NCI-H1436 treated with DMSO at 0.1 percent for 48 hours (cell line): Measurements from ENCODE around the gene GANC.
"Not testable (repeated sequence)": the region's sequence is repeated elsewhere in the genome, so short reads cannot be mapped to it uniquely, and the experiment has no call there.

Experiments
- DNase-seq: peaks from one replicate; lab custom pipeline; 2025; lab: John Stamatoyannopoulos, UW

GANC gene

DNA sequence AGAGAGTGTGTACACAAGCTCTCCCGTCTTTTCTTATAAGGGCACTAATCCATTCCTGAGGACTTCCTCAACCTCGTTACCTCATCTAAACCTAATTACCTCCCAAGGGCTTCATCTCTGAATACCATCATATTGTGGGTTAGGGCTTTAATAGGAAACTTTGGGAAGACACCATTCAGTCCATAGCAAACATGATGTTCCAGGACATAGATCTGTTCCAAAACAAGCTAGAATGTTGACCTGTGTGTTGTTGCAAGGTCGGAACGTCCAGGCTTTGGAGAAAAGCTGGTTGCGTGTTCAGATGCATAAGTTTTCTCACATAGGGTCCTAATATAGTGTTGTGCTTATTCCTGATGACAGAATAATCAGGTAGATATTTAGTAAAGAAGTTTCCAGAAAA is 9.9 kb downstream of the GANC start:
- DNase-seq: no peak

DNA sequence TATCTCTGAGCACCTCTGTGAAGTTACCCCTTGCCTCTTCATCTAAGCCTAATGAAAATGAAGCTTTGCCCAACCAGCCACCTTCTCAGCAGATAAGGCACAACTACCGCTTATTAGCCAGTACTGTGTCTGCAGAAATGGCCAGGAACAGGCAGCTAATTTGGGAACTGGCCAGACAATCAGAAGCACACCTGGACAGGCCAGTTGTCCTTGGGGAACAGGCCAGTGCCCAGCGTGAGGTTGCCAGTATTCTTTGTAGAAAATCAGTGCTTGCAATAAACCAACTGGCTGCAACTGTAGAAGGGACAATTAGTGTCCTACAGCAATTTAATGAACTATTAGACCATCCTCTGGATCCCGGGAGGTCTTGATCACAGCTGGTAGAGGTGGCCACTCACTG is 10.7 kb downstream of the GANC start:
- DNase-seq: no peak

DNA sequence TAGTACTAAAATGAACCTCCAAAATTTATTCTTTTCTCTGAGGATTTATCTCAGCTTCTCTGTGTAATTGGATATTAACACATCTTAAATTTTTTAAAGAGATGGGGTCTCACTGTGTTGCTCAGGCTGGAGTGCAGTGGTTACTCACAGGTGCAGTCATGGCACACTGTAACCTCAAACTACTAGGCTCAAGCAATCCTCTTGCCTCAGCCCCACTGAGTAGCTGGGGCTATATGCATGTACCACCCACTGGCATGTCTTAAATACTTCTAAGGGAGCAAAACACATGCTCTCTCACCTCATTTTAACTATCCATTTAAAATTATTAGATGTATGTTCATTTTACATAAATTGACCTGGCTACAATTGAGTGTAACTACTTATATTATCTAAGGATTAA is 11.6 kb downstream of the GANC start:
- DNase-seq: no peak

DNA sequence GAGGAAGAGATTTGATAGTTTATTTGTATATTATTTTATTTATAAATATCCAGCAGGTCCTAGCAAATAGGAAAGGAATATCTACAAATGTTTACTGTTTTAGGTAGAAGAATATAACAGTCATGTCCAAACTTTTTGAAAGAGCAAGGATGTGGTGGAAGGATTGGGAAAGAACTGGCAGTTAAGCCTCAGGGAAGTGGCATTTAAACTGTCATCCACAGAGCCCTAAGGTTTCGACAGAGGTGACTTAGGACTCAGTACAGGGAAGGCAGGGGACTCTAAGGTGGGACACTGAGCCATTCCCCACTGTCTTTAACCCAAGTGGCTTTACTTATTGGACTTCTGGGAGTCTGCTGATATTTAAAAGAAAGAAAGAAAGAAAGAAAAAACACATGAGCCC is 12.0 kb downstream of the GANC start:
- no peak for DNase-seq

DNA sequence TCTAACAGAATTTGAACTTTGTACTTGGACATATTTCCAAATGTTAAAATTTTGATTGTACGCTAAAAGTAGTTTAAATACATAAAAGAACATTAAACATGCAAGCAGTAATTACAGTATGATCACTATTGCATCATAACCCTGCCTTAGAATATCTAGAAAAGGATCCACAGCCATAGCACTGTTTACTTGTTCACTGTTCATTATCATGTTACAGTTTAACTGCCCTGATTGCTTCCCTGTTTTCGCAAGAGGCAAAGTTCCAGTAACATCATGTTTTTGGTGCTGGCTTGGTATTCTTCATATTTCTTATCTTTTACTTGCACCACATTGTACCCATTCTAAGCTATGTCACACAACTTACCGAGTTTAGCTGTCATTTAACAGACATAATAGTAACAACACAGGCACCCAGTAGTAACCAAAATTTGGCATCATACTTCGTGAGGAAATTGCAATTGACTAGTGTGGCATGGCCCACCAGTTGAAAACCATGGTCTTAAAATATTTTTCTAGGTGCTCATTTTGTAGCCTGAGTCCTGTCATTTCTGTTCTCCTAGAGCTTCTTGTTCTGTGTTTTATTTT is 13.5 kb downstream of the GANC start:
- DNase-seq: no peak

DNA sequence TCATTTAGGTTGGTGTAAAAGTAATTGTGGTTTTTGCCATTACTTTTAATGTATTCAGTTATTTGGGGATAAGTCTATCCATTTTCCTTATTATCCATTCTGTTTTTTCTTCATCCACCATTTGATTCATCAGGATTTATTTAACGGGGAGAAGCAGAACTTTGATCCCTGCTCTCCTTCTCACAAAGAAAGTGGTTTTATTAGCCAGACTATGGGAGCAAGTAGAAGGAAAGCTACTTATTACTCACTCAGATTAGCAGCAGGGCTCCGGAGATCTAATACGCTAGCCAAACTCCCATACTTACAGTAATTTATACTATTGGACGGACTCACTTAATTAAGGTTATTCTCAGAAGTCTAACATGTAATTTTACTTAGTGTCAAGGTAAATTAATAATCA is 14.9 kb downstream of the GANC start:
- no peak for DNase-seq

DNA sequence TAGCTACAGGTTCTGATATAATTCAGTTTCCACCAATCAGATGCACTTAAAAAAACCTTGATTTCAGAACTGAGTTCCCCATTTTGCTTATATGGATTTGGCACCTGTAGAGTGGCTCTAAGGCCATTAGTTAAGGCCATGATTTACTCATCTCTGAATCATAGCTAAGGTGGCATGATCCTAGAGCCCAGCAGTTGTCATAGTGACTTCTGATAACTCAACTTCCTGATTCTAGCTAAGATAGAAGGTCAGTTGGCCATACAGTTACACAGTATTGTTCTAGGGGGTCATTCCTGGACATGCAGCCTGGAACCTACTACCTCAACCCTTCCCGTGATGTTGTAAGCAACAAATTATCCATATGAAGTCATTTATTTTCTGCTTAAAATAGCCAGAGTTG is 16.2 kb downstream of the GANC start:
- no peak for DNase-seq

DNA sequence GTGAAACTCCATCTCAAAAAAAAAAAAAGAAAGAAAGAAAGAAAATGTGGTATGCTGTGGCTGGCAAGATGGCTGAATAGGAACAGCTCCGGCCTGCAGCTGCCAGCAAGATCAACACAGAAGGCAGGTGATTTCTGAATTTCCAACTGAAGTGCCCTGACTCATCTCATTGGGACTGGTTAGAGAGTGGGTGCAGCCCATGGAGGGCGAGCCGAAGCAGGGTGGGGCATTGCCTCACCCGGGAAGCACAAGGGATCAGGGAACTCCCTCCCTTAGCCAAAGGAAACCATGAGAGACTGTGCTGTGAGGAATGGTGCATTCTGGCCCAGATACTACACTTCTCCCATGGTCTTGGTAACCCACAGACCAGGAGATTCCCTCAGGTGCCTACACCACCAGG is 28.0 kb downstream of the GANC start:
- not testable (repeated sequence) for DNase-seq

DNA sequence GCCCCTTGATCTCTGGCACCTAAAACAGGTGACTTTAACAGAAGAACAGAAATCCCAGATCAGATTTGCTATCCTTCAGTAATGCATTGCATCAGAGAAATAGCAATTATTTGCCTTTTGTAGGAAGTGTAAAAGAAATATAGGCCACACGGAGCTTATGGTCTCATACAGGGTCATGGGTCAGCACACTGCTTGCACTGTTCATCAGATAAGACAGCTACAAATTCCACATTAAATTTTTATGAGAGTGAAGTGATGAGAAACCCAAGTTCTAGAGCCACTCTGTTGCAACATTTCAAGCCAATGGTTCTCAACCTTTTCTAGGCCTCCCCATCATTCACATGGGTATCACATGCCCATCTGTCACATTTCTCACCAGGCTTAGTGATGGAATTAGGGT is 33.7 kb downstream of the GANC start:
- no peak for DNase-seq

DNA sequence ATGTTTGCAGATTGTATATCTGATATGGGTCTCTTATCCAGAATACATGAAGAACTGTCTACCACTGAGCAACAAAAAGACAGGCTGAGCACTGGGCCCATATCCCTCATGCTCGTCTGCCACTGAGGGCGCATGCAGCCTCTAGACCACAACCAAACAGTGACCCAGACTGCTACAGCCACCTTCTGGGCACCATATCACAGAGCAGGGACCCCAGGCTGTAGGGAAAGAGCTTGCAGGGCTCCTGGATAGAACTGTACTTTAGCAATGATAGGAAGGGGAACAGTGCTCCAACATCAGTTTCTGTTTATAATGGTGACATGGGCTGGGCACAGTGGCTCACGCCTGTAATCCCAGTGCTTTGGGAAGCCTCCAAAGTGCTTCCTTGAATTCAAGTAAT is 40.5 kb downstream of the GANC start:
- no peak for DNase-seq

DNA sequence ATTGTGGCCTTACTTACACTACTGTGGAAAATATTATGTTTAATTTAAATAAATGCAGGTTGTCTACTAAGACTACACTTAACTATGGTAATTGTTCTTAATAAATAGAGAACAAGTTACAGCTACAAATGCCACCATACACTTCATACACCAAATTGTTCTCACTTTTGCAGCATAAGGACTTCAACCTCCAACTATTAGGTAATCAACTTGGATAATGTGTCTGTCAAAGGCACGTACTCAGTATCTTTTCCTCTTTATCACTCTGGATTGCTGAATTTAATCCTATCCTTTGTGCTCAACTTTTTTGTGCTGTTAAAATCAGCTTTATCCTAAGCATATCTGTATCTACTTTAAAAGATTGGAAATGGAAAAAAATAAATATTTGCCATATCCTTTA is 41.8 kb downstream of the GANC start:
- no peak for DNase-seq

DNA sequence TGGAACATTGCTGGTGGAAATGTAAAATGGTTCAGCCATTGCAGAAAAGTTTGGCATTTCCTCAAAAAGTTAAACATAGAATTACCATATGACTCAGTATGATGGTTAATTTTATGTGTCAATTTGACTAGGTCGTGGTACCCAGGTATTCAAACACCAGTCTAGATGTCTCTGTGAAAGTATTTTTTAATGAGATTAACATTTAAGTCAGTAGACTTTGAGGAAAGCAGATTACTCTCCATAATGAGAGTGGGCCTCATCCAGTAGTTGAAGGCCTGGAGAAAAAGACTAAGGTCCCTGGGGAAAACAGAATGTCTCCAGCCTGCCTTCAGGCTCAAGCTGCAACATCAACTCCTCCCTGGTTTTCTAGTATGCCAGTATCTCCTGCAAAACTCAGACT is 42.5 kb downstream of the GANC start:
- no peak for DNase-seq

DNA sequence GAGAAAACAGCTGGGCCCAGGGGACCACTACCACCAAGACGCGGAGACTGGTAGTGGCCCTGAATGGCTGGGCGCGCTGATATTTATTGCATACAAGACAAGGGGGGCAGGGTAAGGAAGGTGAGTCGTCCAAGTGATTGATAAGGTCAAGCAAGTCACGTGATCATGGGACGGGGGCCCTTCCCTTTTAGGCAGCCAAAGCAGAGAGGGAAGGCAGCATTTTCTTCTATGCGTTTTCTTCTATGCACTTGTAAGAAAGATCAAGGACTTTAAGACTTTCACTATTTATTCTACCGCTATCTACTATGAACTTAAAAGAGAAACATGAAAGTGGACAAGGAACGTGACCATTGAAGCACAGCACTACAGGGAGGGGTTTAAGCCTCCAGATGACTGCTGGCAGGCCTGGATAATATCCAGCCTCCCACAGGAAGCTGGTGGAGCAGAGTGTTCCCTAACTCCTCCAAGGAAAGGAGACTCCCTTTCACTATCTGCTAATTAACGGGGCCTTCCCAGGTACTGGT is 43.3 kb downstream of the GANC start:
- not testable (repeated sequence) for DNase-seq

DNA sequence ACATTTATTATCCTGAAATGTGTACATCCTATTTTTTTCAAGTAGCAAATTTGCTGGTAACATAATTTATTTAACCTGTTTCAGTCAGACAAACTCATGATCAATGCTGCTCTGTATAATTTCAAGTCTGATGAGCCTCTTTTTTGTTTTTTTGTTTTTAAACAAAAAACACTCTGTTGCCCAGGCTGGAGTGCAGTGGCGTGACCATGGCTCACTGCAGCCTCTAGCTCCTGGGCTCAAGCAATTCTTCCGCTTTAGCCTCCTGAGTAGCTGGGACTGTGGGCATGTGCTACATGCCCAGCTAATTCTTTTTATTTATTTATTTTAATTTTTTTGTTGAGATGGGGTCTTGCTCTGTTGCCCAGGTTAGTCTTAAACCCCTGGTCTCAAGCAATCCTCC is 46.2 kb downstream of the GANC start:
- DNase-seq: no peak

DNA sequence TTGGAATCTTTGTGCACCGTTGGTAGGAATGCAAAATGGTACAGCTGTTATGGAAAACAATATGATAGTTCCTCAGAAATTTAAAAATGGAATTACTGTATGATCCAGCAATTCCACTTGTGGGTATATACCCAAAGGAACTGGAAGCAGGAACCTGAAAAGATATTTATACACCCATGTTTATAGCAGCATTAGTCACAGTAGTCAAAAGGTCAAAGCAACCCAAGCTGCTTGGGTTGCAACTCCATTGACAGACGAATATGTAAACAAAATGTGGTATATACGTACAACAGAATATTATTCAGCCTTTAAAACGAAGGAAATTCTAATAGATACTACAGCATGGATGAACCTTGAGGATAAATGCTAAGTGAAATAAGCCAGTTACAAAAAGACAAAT is 51.3 kb downstream of the GANC start:
- DNase-seq: no peak

DNA sequence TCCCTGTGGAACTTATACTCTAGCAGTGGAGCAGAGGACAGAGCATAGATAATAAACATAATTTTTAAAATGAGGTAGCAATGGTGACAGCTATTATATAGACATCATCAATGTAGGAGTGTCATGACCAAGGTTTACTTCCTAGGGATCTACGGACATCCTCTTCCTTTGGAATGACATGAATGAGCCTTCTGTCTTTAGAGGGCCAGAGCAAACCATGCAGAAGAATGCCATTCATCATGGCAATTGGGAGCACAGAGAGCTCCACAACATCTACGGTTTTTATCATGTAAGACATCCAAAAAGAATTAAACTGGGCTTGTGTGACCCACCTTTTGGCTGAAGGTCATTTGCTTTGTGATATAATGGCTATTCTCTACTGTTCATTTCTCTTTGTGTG is 56.2 kb downstream of the GANC start:
- no peak for DNase-seq

DNA sequence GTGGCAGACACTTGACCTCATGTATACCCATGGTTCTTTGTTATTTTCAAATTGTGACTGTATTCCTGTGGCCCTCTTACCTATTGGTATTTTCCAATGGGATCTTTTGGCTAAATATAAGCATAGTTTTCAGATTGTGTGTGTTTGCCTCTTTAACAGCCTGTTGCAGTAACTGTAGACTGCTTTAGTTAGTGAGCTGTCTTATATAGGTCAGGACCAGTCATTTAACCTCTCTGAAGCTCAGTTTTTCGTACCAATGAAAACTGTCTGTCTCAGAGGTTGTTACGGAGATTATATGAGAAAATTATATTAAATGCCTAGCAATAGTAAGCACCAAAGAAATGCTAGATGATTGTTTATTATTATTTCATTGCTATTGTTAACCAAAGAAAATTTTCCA is 57.0 kb downstream of the GANC start:
- no peak for DNase-seq

DNA sequence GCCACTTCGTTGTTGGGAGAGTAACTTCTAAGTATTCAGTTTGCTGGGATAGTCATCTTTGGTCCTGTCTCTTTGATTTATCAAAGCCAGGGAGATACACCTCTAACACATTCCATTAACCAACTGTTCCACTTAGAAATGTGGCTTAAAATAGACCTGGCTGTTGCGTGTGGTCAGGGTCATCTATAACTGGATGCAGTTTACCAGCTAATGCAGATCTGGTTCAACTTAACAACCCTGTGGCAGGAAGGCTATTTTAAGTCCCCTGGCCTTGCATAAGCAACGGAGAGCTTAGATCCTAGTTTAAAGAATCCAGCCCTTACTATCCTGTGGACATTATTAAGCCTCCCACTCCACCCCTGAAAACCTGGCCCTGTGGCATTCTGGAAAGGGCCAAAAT is 58.2 kb downstream of the GANC start:
- DNase-seq: no peak

DNA sequence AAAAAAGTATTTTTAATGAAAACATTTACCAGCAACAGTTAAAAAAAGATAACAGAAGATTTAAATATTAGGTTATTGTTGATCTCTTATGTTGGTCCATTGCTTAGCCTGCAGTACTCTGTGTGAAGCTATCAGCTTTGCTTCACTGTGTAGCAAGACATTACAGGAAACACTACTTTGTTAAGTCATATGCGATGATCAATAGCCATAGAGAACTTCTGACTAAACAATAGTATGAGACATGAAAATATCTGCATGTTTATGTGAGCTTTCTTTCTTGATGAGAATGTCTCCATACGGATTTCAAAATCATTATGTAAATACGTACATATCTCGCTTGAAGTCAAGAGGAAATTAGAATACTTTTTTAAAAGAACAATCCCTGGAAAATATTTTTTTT is 59.3 kb downstream of the GANC start:
- no peak for DNase-seq

DNA sequence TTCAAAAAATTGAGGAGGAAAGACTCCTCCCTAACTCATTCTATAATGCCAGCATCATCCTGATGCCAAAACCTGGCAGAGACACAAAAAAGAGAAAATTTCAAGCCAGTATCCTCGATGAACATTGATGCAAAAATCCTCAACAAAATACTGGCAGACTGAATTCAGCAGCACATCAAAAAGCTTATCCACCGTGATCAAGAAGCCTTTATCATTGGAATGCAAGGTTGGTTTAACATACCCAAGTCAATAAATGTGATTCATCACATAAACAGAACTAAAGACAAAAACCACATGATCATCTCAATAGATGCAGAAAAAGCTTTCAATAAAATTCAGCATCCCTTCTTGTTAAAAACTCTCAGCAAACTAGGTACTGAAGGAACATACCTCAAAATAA is 62.1 kb downstream of the GANC start:
- no peak for DNase-seq

DNA sequence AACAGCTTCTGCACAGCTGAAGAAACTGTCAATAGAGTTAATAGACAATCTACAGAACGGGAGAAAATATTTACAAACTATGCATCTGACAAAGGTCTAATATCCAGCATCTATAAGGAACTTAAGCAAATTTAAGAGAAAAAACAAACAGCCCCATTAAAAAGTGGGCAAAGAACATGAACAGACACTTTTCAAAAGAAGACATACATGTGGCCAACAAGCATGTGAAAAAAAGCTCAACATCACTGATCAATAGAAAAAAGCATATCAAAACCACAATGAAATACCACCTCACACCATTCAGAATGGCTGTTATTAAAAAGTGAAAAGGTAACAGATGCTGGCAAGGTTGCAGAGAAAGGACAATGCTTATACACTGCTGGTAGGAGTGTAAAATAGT is 63.6 kb downstream of the GANC start:
- DNase-seq: not testable (repeated sequence)

DNA sequence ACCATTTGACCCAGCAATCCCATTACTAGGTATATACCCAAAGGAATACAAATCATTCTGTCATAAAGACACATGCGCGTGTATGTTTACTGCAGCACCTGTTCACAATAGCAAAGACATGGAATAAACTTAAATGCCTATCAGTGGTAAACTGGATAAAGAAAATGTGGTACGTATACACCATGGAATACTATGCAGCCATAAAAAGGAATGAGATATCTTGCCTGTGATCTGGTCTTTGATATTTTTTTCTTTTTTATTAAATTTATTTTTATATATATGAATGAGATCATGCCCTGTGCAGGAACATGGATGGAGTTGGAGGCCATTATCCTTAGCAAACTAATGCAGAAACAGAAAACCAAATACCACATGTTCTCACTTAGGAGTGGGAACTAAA is 64.1 kb downstream of the GANC start:
- DNase-seq: not testable (repeated sequence)

DNA sequence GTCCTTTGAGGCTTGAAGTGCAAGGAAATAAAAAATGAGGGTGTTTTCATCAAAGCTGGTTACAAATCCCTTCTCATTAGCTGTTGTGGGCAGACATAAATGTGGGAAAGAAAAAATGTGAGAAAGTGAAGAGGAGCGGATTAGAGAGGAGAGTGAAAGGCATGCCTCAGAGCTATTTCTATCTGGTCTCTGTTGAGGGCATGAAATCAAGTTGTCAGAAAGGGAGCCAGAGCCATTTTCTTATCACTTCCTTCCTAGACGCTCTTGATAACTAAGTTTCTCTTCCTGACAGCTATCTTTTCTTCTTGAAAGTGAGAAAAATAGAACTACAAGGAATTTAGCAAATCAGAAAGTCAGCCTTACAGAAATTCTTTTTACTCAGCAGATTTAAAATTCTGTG is 65.5 kb downstream of the GANC start:
- DNase-seq: no peak

DNA sequence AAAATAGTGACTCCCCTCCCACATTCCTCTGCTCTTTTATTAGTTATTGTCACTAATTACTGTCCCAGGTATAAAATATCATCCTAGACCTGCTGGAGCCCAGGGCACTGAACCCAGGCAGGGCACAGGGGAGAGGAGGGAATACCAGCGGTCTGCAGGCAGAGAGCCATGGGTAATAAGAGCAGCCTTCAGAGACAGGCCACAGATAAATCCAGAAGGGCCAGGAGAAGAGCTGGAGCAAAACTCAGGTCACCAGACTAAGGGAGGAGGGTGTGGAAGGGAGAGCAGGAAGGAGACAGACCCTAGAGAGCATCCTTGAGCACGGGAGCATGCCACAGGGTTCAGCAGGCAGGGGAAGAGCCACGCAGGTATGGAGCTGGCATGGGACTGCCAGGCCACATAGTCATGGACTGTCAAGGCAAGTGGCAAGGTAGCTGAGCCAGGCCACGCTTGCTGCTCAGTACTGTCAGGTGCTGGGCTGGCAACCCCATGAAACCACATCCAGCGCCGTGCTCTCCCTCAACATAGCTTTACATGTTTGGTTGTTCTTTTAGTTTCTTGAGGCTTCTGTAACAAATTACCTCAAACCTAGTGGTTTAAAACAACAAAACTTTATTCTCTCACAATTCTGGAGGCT is 70.7 kb downstream of the GANC start:
- DNase-seq: no peak
